HK-2 (cell line): ENCODE data around the gene IL13RA1.
A peak's percentile ranks its signal among the peaks of the same experiment; 100 is the strongest.
"Not testable (repeated sequence)": the region's sequence is repeated elsewhere in the genome, so short reads cannot be mapped to it uniquely, and the experiment has no call there.

Experiments used
- DNase-seq: peaks from one replicate; pipeline ENCODE4 v3.0.0-alpha.2; 2018; ENCODE audit not compliant: unreplicated experiment

IL13RA1 gene

DNA sequence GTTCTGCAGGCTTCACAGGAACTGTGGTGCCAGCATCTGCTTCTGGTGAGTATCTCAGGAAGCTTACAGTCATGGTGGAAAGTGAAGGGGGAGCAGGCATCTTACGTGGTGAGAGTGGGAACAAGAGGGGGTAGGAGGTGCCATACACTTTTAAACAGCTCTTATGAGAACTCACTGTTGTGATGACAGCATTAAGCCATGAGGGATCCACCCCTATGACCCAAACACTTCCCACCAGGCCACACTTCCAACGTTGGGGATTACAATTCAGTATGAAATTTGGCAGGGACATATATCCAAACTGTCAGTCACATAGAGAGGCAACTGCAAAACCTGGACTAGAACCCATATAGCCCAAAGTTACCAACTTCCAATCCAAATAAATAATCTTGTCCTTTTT lies 53.1 kb downstream of the IL13RA1 start:
- DNase-seq: no peak

DNA sequence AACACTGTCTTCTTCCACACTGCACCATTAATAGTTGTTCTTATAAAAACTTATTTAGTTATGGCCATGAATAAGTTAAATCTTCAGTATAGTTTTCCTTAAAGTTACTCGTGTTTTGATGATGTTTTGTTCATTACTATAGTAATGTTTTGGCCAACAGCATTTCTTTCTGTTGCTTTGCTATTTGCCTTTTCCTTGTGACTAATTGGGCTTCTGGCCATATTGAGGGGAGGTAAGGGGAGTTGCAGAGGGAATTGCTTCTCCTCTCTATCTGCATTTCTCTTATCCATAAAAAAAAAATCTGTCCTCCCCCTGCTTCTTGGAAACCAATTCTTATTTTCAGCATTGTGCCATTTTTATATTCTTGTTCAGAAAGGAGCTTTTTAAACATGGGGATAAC lies 53.5 kb downstream of the IL13RA1 start:
- DNase-seq: no peak

DNA sequence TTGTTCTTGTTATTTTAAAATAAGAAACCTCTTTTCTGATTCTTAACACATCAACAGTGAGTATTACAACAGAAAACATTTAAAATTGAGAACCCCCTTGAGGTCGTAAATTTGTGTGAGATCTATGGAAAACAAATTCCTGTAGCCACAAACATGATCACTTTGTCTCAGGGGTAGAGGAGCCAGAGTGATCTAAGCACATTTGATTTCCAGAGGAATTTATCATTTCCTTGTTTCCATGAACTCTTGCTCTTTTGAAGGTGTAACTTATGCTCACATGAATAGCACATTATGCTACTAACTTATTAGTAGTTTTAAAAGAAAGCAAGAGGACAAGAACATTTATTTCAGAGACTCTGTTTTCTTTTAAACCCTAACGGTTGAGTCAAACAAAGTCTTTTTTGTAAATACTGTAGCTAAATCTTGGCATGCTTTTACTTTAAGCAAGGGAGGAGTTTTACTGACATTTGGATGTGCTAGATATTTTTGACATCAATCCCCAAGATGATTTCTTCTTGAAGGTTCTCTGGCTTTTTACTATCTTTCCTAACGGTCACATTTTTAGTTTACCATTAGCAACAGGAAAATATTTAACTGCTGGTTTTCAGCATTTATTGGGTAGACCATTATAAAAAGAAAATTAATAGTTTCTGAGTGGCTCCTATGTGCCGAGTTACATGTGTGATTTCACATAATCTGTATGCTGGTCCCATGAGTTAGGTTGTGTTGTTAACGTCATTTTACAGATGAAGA lies 68.3 kb downstream of the IL13RA1 start:
- DNase-seq: no peak

DNA sequence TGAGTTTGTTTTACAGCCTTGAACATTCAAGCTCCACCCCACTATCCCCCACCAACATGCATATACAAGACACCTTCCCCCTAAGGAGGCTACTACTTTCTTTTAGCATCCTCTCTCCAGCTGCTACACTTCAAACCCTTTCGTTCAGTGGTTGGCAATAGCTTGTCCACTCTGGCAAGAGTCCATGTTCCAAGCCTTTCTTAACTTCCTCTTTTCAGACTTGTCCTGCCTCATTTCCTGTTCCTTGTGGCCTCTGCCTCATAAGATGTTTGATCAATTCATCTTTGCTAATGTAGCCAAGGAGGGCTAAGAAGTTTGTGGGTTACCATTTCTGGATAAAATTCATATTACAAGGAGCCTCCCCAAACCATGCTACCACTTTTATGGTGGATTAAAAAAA lies 75.5 kb downstream of the IL13RA1 start:
- DNase-seq: no peak

DNA sequence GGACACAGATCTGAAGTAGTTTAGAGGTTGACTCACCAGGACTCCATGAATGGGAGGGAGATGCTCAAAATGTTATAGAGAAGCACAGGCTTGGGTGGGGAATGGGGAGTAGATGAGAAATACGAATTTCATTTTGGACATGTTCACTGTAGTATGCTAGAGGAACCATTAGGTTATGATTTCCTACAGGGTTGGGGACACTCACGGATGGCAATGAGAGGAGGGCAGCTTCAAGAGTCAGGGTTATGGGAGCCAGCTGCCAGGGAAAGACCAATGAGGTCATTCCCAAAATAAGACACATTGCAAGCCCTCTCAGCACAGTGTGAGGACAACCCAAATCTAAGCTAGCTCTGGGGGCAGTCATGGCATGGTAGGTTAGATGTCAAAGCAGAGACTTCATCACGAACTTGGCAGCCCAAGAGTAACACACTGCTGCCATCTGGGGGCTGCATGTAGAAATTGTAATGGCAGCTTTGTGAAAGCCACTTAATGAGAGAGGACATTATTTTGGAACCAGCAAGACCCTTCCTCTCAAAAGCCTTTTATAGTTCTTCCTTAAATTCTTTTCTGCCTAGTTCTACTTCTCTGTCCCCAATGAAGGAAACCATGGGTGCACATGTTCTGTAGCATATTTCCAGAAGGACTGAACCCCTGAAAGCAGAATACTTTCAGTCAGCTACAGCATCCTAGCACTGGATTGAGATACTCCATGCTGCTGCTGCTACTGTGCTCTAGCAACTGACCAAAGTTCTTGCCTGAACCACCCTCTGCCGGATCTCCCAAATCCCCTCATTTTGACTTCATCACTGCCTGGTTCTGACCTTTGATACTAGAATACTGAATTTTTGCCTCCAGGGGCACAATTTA lies 80.0 kb downstream of the IL13RA1 start:
- DNase-seq: peak; percentile 24

DNA sequence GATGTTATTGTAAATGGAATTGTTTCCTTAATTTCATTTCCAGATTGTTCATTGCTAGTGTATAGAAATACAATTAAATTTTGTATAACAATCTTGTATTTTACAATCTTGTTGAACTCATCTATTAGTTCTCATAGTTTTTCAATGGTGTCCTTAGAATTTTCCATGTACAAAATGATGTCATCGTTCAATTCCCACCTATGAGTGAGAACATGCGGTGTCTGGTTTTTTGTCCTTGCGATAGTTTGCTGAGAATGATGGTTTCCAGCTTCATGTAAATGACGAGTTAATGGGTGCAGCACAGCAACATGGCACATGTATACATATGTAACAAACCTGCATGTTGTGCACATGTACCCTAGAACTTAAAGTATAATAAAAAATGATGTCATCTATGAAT lies 89.9 kb downstream of the IL13RA1 start:
- not testable (repeated sequence) for DNase-seq

DNA sequence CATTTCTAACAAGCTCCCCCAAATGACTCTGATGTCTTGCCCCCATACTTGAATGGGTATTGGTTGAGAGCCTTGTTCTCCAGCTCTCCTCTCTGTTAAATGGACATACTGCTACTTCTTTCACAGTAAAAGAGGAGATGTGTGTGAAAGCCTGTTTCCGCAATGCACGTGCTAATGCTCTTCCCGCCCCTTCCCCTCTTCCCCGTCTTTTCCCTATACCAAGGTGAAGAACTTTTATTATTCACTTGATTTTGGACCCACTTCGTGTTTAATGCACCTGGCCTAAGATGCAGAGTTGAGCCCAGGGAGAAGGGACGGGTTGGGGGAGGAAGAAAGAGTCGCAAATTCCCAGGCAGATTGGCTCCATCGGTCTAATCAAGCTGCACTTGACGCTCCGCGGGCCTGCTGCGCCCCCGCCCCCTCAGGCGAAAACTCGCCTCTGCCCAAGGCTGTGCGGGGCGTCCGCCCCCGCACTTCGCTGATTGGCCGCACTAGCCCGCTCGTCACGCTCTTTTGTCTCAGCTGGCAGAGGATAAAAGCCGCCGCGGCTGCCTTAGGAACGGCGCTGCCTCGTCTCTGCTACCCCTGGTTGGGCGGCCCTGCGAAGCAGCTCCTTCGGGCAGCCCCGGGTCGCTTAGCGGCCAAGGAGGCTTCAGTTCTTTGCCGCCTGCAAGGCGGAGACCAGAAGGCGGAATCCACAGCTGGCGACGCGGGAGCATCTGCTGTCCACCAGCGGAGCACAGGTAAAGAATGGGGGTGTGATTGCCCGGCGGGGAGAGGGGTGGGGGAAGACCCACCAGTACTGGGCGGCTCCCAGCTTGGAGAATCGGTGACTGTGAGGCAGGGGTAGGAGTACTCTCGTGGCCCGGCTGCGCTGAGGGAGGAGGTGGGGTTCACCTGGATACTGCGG lies 96.1 kb downstream of the IL13RA1 start, which contains the start of gene ZCCHC12:
Gene ZCCHC12 (plus strand): TSS at position 562 of the 910 bp plus-strand sequence. CDS start 1,421 bp downstream, outside the sequence.
- DNase-seq: peak; percentile 49

DNA sequence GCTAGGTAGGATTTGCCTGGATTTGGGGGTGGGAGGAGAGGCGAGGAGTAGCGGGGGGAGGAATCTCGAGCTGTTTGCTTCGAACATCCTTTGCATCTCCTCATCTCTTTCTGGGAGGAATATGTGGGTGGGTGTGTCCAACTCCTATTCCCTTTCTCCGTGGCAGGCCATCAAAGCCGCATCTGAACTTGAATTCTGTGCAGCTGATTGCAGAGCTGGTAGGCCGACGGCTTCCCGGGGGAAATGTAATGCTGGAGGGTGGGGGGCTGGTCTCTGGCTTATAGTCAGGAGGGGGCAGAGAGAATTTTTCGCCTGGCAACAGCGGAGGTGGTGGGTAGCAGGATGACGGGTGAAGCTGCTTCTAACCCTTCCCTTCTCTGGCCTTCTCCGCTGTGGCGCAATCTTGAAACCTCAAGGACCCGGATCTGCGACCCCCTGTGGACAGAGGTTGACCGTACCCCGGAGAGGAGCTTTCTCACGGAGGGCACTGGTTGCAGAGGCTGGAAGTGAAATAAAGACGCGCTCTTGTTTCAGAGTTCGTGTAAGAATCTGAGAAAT lies 96.8 kb downstream of the IL13RA1 start:
- peak; percentile 3 for DNase-seq

DNA sequence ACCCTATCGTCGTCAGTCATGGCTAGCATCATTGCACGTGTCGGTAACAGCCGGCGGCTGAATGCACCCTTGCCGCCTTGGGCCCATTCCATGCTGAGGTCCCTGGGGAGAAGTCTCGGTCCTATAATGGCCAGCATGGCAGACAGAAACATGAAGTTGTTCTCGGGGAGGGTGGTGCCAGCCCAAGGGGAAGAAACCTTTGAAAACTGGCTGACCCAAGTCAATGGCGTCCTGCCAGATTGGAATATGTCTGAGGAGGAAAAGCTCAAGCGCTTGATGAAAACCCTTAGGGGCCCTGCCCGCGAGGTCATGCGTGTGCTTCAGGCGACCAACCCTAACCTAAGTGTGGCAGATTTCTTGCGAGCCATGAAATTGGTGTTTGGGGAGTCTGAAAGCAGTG lies 97.8 kb downstream of the IL13RA1 start:
- DNase-seq: no peak

DNA sequence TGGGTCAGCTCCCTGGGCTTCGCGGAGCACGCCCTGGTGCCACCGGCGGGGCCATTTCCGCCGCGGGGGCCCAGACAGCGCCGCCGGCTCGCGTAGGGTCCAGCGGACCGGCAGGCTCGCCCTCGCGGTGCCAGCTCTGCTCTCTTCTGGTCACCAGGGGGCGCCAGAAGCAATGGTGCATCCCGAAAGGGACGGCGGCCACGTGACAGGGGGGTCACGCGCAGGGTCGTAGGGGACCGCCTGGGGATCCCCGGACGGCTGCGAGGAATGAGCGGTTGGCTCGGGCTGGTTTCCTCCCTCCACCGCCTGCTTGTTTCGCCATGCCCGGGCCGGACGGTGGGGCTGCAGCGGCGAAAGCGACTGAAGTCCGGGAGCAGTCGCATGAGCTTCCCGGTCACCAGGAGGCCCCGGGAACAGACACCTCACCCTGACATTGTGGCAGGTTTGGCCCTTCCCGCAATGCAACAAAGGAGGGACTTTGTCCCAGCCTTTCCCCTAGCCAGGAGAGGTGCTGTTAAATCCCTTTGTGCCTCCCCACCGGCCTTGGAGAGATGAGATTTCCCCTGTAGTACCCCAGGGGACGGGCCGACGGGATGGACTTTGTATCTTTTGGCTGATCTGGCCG lies 112.0 kb downstream of the IL13RA1 start:
- DNase-seq: peak; percentile 81
